GM10266 (cell line): ENCODE measurements around the gene SNX10.

ENCODE experiments used
- DNase-seq: peaks from one replicate; pipeline ENCODE4 v3.0.0; 2012; ENCODE audit errors: extremely low spot score
- CTCF ChIP-seq: IDR thresholded peaks from 2 replicates; pipeline ENCODE4 v1.5.1; 2012; ENCODE audit warnings: mild to moderate bottlenecking, low read depth; ENCODE audit not compliant: control insufficient read depth, insufficient read depth; ENCODE audit errors: missing control alignments

SNX10 gene

GRCh38 chr7:26298472-26299058, 6.9 kb downstream of the SNX10 start:
- TF ChIP-seq CTCF = no peak
- no peak for DNase-seq

GRCh38 chr7:26305090-26305868, 13.6 kb downstream of the SNX10 start:
- no peak for TF ChIP-seq CTCF
- no peak for DNase-seq

GRCh38 chr7:26305869-26306665, 14.4 kb downstream of the SNX10 start:
- no peak for DNase-seq
- TF ChIP-seq CTCF = no peak

GRCh38 chr7:26306790-26307189, 15.1 kb downstream of the SNX10 start:
- no peak for DNase-seq
- no peak for TF ChIP-seq CTCF

- no peak for DNase-seq
- TF ChIP-seq CTCF = no peak
These were observed 15.6 kb downstream of the SNX10 start for GRCh38 chr7:26307226-26307625.

GRCh38 chr7:26307791-26308190, 16.1 kb downstream of the SNX10 start:
- DNase-seq = no peak
- TF ChIP-seq CTCF = no peak
